Transverse colon (tissue), 4 donors: Measurements from ENCODE around the gene SORD.
"Not testable (repeated sequence)": the region's sequence is repeated elsewhere in the genome, so short reads cannot be mapped to it uniquely, and the experiment has no call there.

Experiments
- EP300 ChIP-seq: sonication (generic); formaldehyde crosslinking; IDR thresholded peaks from one replicate; pipeline ENCODE4 v1.6.1; 2017; ENCODE audit warnings: antibody characterized with exemption, low read depth
- POLR2AphosphoS5 ChIP-seq, 3 donors: sonication (generic); formaldehyde crosslinking; IDR thresholded peaks; one replicate each; pipeline ENCODE4 v1.6.1; 2016; ENCODE audit warnings: antibody characterized with exemption in 3 of 3
- TF ChIP-seq, protein P1 (sequence below), 5 experiments: fragments of 200-600 bp in 3 of 5; fragments of 450-650 bp in 2 of 5; sonication (generic) in 3 of 5; IDR thresholded peaks; 1 replicate in 2 of 5; 2 replicates in 3 of 5; pipeline ENCODE4 v1.5.1; 2016 to 2017; ENCODE audit warnings: antibody characterized with exemption in 5 of 5, inconsistent platforms in 3 of 5, mild to moderate bottlenecking in 2 of 5, moderate library complexity in 1 of 5

DNA sequence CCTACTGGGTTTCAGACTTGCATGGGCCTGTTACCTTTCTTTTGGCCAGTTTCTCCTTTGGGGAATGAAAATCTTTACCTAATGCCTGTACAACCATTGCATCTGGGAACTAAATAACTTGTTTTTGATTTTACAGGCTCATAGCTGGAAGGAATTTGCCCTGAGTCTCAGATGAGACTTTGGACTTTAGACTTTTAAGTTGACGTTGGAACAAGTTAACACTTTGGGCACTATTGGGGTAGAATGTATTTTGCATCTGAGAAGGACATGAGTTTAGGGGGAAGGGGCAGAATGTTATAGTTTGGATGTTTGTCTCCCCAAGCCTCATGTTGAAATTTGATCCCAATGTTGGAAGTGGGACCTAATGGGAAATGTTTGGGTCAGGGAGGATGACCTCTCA lies 21.8 kb upstream of the SORD start:
- TF ChIP-seq, protein P1, sequence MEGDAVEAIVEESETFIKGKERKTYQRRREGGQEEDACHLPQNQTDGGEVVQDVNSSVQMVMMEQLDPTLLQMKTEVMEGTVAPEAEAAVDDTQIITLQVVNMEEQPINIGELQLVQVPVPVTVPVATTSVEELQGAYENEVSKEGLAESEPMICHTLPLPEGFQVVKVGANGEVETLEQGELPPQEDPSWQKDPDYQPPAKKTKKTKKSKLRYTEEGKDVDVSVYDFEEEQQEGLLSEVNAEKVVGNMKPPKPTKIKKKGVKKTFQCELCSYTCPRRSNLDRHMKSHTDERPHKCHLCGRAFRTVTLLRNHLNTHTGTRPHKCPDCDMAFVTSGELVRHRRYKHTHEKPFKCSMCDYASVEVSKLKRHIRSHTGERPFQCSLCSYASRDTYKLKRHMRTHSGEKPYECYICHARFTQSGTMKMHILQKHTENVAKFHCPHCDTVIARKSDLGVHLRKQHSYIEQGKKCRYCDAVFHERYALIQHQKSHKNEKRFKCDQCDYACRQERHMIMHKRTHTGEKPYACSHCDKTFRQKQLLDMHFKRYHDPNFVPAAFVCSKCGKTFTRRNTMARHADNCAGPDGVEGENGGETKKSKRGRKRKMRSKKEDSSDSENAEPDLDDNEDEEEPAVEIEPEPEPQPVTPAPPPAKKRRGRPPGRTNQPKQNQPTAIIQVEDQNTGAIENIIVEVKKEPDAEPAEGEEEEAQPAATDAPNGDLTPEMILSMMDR (IDR thresholded peaks at IDR 0.05) = not testable (repeated sequence)
- TF ChIP-seq POLR2AphosphoS5 (IDR thresholded peaks at IDR 0.05); EP300: not testable (repeated sequence)
